Calu3 (cell line): Measurements from ENCODE around the gene PLAU. TPM values are rescaled to one million over a fixed set of nuclear protein-coding genes. Genes with fewer than 3 reads are reported as not detected.
A peak's percentile ranks its signal among the peaks of the same experiment; 100 is the strongest.

Experiments
- BruUV-seq: library from RNA; stranded (reverse); fragments of 400-500 nt; replicated peaks from 2 replicates; lab custom pipeline; 2021; lab: Mats Ljungman, UMichigan
- CTCF ChIA-PET: fragments of 300-600 bp; sonication (Branson Sonifier 250); formaldehyde crosslinking; loops from one replicate; lab custom pipeline; 2022; ENCODE audit warnings: antibody characterized with exemption; lab: Charles Lee
- DNase-seq: peaks from one replicate; pipeline ENCODE4 v3.0.0; 2022
- H3K27ac Mint-ChIP-seq: one replicate; pipeline ENCODE4 v1.8.0; 2022; ENCODE audit warnings: mixed read lengths; ENCODE audit not compliant: unreplicated experiment
- H3K27me3 Mint-ChIP-seq: one replicate; pipeline ENCODE4 v1.8.0; 2022; ENCODE audit warnings: mixed read lengths; ENCODE audit not compliant: unreplicated experiment
- H3K36me3 Mint-ChIP-seq: one replicate; pipeline ENCODE4 v1.8.0; 2022; ENCODE audit warnings: mild to moderate bottlenecking, moderate library complexity, mixed read lengths; ENCODE audit not compliant: insufficient read depth, unreplicated experiment
- H3K4me1 Mint-ChIP-seq: one replicate; pipeline ENCODE4 v1.8.0; 2022; ENCODE audit warnings: mild to moderate bottlenecking, low read depth, mixed read lengths; ENCODE audit not compliant: unreplicated experiment
- H3K4me3 Mint-ChIP-seq: one replicate; pipeline ENCODE4 v1.8.0; 2022; ENCODE audit warnings: mild to moderate bottlenecking, low read depth, moderate library complexity, mixed read lengths; ENCODE audit not compliant: unreplicated experiment
- H3K9me3 Mint-ChIP-seq: one replicate; pipeline ENCODE4 v1.8.0; 2022; ENCODE audit warnings: low read depth, mixed read lengths; ENCODE audit not compliant: unreplicated experiment
- CTCF ChIP-seq: fragments of 200-600 bp; IDR thresholded peaks from one replicate; pipeline ENCODE4 v1.8.0; 2022; ENCODE audit warnings: antibody characterized with exemption; ENCODE audit not compliant: unreplicated experiment
- intact Hi-C: fragments of 100-400 bp; cut with micrococcal nuclease; formaldehyde crosslinking; loops from one replicate; pipeline ENCODE4 v1.10.0; 2022; ENCODE audit not compliant: unreplicated experiment
- total RNA-seq: library from RNA; stranded (reverse); gene quantifications from 2 replicates; pipeline ENCODE4 v1.2.3, GENCODE V29; 2022

The PLAU gene
- total RNA-seq, 1 experiment from 2014 or later: 706 TPM

- Mint-ChIP-seq H3K27ac (no peak overlapping the region), H3K4me1 (peaks cover 66% of the 10 kb centered on the region), H3K9me3 (peaks cover 3% of the 10 kb centered on the region), H3K36me3 (peaks cover 15% of the 10 kb centered on the region), H3K27me3 (no peaks in the 10 kb centered on the region), H3K4me3 (no peak overlapping the region)
- CTCF ChIA-PET: no interaction called here
- TF ChIP-seq CTCF: no peak
- no peak for DNase-seq
- BruUV-seq: no TSS peak
- intact Hi-C loops: no loop called here
Measured at GRCh38 chr10:73901261-73901660, 9.7 kb upstream of the PLAU start.

GRCh38 chr10:73902351-73902750, 8.6 kb upstream of the PLAU start:
- TF ChIP-seq CTCF: no peak
- DNase-seq: no peak
- peaks cover 25% of the 10 kb centered on the region for H3K36me3 Mint-ChIP-seq
- H3K27me3 Mint-ChIP-seq: no peaks in the 10 kb centered on the region
- H3K27ac Mint-ChIP-seq: peak overlapping the region; percentile 16
- BruUV-seq: no TSS peak
- CTCF ChIA-PET: interaction anchor here (0.8 to 1.3 kb wide), 4 partner anchors 11 to 54 kb away, joined by 3 to 9 read pairs (median 4); no protein-coding TSS in a partner anchor
- peaks cover 3% of the 10 kb centered on the region for H3K9me3 Mint-ChIP-seq
- peaks cover 77% of the 10 kb centered on the region for H3K4me1 Mint-ChIP-seq
- no peak overlapping the region for H3K4me3 Mint-ChIP-seq
- intact Hi-C loops: no loop called here

GRCh38 chr10:73905256-73906020, 5.5 kb upstream of the PLAU start:
- H3K27ac Mint-ChIP-seq: peak overlapping the region; percentile 85
- no peaks in the 10 kb centered on the region for H3K27me3 Mint-ChIP-seq
- intact Hi-C loops: loop anchor here (1.0 kb wide), 1 partner anchor 16 kb away; no protein-coding TSS in a partner anchor
- peaks cover 37% of the 10 kb centered on the region for H3K36me3 Mint-ChIP-seq
- no peak overlapping the region for H3K4me3 Mint-ChIP-seq
- peaks cover 81% of the 10 kb centered on the region for H3K4me1 Mint-ChIP-seq
- TF ChIP-seq CTCF: no peak
- BruUV-seq: no TSS peak
- no peaks in the 10 kb centered on the region for H3K9me3 Mint-ChIP-seq
- CTCF ChIA-PET: interaction anchor here (0.6 to 3.0 kb wide), 3 partner anchors 13 to 43 kb away, joined by 3 to 47 read pairs (median 4); no protein-coding TSS in a partner anchor
- DNase-seq: no peak

- CTCF ChIA-PET: interaction anchor here (0.5 to 3.0 kb wide), 11 partner anchors 11 to 101 kb away, joined by 3 to 47 read pairs (median 3); no protein-coding TSS in a partner anchor
- peak; percentile 93 for DNase-seq
- Mint-ChIP-seq H3K4me1 (peaks cover 74% of the 10 kb centered on the region), H3K27me3 (no peaks in the 10 kb centered on the region), H3K36me3 (peaks cover 51% of the 10 kb centered on the region), H3K4me3 (peak overlapping the region; percentile 38), H3K27ac (peak overlapping the region; percentile 84), H3K9me3 (no peaks in the 10 kb centered on the region)
- no TSS peak for BruUV-seq
- TF ChIP-seq CTCF: no peak
- intact Hi-C loops: loop anchor here (1.0 kb wide), 1 partner anchor 17 kb away; no protein-coding TSS in a partner anchor
Measured at GRCh38 chr10:73906524-73907447, 4.1 kb upstream of the PLAU start.
